Islet precursor cell (in vitro differentiated cells): ENCODE measurements around the gene RYR2.
"Not testable (repeated sequence)": the region's sequence is repeated elsewhere in the genome, so short reads cannot be mapped to it uniquely, and the experiment has no call there.

ENCODE experiments used
- DNase-seq: peaks from one replicate; pipeline ENCODE4 v3.0.0-alpha.2; 2018

Gene RYR2

GRCh38 chr1:237091691-237092090, 49.7 kb downstream of the RYR2 start:
- no peak for DNase-seq

GRCh38 chr1:237093691-237094090, 51.7 kb downstream of the RYR2 start:
- no peak for DNase-seq

- no peak for DNase-seq
These were observed 56.6 kb downstream of the RYR2 start for GRCh38 chr1:237098541-237098940.

- DNase-seq, result no peak
These were observed 61.0 kb downstream of the RYR2 start for GRCh38 chr1:237103021-237103420.

- DNase-seq, result no peak
These were observed 62.1 kb downstream of the RYR2 start for GRCh38 chr1:237104096-237104495.

- no peak for DNase-seq
These were observed 63.8 kb downstream of the RYR2 start for GRCh38 chr1:237105826-237106225.

GRCh38 chr1:237108297-237109040, 66.5 kb downstream of the RYR2 start:
- DNase-seq, result peak; percentile 60

- DNase-seq, result no peak
These were observed 69.8 kb downstream of the RYR2 start for GRCh38 chr1:237111807-237112206.

GRCh38 chr1:237112663-237113062, 70.7 kb downstream of the RYR2 start:
- DNase-seq, result no peak

- no peak for DNase-seq
These were observed 73.1 kb downstream of the RYR2 start for GRCh38 chr1:237115035-237115434.

GRCh38 chr1:237119091-237119490, 77.1 kb downstream of the RYR2 start:
- DNase-seq, result no peak

GRCh38 chr1:237120683-237121082, 78.7 kb downstream of the RYR2 start:
- no peak for DNase-seq

GRCh38 chr1:237124856-237125462, 83.0 kb downstream of the RYR2 start:
- DNase-seq, result no peak

GRCh38 chr1:237126180-237126579, 84.2 kb downstream of the RYR2 start:
- DNase-seq, result no peak

- DNase-seq, result not testable (repeated sequence)
These were observed 85.3 kb downstream of the RYR2 start for GRCh38 chr1:237127301-237127700.

GRCh38 chr1:237133921-237134320, 91.9 kb downstream of the RYR2 start:
- no peak for DNase-seq

- no peak for DNase-seq
These were observed 92.9 kb downstream of the RYR2 start for GRCh38 chr1:237134929-237135328.

GRCh38 chr1:237138551-237138950, 96.6 kb downstream of the RYR2 start:
- DNase-seq, result no peak

- DNase-seq, result no peak
These were observed 97.7 kb downstream of the RYR2 start for GRCh38 chr1:237139732-237140131.

- DNase-seq, result no peak
These were observed 99.0 kb downstream of the RYR2 start for GRCh38 chr1:237140986-237141385.

GRCh38 chr1:237141502-237141901, 99.5 kb downstream of the RYR2 start:
- DNase-seq, result no peak

- no peak for DNase-seq
These were observed 103.6 kb downstream of the RYR2 start for GRCh38 chr1:237145379-237146135.

GRCh38 chr1:237146241-237146640, 104.3 kb downstream of the RYR2 start:
- DNase-seq, result peak; percentile 78

GRCh38 chr1:237149857-237150256, 107.9 kb downstream of the RYR2 start:
- no peak for DNase-seq
